Measurements from ENCODE around the gene LRRC3.

Gene LRRC3

GRCh38 chr21:44458971-44459711 is 3.8 kb downstream of the LRRC3 start:
- no peak for DNase-seq (ENCODE audit: low read depth)

DNA sequence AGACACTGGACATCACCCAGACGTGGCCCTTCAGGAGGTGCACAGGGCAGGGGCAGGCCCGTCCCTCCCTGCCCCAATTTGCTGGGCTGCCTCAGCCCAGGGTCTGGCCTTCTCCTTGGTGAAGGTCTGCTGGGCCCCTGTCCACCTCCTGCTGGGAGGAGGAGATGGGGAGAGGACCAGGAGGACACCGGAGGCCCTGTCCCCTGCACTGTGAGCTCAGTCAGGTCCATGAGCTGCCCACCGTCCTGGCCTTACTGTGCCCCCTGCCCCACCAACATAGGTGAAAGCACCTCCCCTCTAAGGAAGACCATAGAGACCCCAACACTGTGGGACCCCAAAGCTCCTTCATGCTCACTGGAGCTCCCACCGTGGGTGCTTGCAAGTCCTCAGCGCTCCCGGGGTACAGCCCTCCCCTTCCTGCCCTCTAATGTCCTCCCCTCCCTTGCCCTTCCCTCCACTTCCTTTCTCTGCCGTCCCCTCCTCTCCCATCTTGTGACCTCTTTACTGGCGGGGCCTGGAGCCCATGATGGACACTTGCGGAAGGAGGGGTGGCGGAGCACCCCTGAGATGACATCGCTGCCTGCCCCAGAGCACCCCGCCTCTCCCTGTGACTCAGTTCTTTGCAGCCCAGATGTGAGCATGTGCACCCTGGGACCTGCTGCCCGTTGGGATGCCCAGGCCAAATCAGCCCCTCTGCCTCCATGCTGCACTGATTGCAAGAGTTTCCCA is 4.6 kb downstream of the LRRC3 start:
- DNase-seq (ENCODE audit: low read depth) = no peak

DNA sequence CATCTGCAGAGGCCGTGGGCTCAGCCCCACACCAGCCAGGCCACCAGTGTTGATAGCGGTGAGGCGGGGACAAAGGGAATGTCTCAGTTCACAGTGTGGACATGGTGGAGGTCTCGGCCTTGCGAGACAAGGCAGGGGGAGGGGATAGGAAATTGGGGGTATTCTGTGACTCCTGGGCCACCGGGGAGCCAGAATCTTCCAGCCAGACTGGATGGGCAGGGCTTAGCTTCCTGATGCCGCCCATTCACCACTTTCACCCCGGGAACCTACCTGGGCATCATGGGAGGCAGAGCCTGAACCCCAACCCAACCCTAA is 5.1 kb downstream of the LRRC3 start:
- no peak for DNase-seq (ENCODE audit: low read depth)

GRCh38 chr21:44461005-44461404 is 5.7 kb downstream of the LRRC3 start:
- DNase-seq (ENCODE audit: low read depth) = no peak

DNA sequence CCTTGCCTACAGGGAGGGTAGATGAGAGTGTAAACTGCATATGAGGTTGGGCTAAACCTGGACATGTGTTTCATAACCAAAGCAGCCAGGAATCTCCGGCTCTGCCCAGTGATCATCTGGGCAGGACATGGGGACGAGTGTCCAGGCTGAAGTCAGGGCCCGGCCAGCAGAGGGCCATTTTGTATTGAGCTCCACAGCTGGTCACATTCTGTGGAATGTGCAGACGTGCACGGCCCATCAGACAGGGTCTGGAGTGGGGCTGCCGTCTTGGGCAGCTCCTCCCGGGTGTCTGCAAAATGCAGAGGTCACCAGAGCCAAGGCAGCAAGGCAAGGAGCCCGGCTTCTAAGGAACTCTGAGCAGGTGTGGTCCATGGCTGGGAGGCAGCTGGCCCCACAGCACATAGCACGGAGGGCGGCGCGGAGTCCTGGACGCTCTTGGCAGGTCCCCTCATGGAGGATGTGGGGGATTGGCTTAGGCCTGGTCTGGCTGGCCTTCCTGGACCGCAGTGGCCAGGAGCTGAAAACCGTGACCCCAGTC is 6.2 kb downstream of the LRRC3 start:
- DNase-seq (ENCODE audit: low read depth) = no peak

DNA sequence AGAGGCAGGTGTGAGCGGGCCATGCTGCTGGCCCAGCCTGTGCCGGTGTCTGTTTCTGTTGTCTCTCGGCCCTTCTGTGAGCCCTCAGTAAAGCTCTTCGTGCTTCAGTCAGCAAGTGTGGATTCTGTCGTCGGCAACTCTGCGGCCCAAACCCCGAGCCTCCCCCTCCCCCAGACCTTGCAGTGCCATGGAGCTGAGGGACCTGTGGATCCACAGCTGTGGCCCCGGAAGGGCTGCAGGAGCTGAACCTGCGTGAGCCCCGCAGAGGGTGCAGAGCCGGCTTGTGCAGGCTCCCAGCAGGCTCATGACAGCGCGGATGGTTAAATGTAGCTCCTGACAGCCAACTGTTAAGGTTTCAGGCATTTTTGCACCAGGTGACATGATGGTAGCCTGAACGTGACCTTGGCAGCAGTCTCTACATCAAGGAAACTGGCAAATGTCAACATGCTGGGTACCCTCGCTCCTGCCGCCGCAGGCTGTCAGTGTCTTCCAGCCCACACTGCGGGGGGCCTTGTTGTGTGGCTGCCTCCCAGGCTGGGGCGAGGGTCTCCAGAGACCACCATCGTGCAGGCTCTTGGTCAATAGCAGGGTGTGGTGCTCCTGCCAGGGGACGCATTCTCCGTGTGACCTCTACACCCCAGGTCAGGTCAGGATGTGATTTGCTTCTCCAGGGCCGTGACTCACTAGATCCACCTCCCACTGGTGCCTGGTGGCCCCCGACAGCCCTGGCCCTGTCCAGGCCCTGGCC is 7.0 kb downstream of the LRRC3 start:
- DNase-seq (ENCODE audit: low read depth) = no peak

DNA sequence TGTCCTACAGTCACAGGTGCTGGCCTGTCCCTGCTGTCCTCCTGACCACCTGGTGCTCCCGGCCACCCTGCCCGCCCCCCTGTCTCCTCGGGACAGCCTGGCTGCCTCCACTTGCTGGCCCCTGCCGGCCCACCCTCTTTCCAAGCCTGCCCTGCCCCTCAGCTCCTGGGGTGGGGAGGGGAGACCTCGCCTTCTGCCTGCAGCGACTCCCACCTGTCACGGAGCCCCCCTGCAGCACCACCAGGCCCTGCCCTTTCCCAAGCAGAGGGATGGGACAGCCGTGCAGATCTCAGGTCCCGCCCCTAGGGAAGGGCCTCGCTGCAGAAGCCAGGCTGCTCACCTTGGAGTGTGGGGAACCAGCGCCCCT is 7.5 kb downstream of the LRRC3 start:
- no peak for DNase-seq (ENCODE audit: low read depth)

DNA sequence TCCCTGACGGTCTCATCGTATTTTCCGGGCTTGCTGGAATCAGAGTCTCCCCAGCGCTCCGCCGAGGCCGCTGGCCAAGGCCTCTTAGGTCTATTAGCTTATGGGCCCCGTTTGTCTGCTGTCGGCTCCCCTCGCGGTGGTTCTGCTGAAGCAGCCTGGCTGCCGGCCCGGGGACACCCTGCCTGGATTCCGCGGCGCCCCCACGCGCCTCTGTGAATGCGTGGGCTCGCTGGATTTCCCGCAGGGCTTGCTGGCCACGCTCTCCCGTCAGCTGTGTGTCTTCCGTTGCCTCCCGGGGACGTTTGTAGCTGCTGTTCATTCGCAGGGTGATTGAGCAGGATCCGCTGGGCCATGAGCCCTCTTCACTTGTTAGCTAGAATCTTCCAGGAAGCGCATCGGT is 8.4 kb downstream of the LRRC3 start:
- DNase-seq (ENCODE audit: low read depth) = no peak

DNA sequence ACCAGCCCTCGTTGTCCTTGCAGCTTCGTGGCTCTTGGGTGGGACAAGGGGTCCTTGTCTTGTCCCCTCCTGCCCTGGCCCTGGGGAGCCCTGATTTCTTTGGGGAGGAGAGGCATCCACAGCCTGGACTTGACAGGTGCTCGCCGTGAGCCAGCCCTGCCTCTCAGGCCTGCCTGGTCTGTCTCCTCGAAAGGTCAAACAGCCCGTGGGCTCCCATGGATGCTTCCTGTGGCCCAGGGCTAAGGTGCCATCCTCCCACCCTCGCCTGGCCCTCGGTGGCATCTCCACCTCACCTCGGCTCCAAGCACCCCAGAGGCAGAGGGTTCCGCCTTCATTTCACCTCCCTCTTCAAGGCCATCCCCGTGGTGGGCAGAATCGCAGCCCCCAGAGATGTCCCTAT is 9.0 kb downstream of the LRRC3 start:
- DNase-seq (ENCODE audit: low read depth) = no peak

GRCh38 chr21:44466351-44466954 is 11.1 kb downstream of the LRRC3 start:
- DNase-seq (ENCODE audit: low read depth) = no peak

- no peak for DNase-seq (ENCODE audit: low read depth)
Observed at GRCh38 chr21:44466996-44467858, 11.9 kb downstream of the LRRC3 start.

DNA sequence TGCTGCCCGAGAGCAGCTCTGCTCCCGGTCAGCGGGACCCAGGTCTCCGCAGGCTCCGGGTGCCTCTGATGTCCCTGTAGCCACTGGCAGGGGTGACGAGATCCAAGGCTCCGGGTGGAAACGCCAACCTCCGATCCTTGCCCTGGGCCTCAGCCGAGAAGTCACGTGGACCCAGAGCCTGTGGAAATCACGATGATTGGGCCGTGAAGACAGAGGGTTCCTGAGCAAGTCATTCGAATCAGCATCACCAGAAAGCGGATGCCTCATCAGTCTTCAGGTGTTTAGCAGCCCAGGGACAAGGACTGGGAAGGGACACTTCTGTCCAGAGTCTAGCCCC is 12.5 kb downstream of the LRRC3 start:
- DNase-seq (ENCODE audit: low read depth) = no peak

DNA sequence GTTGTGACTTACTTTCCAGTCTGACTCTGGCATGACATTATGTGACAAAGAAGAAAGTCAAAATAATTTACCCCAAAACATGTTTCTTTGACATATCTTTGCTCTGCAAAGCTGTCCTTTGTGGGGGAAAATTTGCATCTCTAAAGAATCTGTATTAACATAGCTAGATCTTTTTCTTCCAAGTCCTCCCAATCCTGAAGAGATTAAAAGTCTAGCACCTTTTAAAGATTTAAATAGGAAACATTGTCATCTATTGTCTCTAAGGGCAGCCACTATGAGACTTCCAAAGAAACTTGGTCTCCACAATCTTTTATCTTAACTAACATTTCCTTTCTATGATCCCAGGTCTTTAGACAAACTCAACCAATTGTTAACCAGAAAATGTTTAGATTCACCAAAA is 16.0 kb downstream of the LRRC3 start:
- DNase-seq (ENCODE audit: low read depth) = no peak

GRCh38 chr21:44471996-44472395 is 16.7 kb downstream of the LRRC3 start:
- no peak for DNase-seq (ENCODE audit: low read depth)

- no peak for DNase-seq (ENCODE audit: low read depth)
Observed at GRCh38 chr21:44473915-44474555, 18.7 kb downstream of the LRRC3 start.

DNA sequence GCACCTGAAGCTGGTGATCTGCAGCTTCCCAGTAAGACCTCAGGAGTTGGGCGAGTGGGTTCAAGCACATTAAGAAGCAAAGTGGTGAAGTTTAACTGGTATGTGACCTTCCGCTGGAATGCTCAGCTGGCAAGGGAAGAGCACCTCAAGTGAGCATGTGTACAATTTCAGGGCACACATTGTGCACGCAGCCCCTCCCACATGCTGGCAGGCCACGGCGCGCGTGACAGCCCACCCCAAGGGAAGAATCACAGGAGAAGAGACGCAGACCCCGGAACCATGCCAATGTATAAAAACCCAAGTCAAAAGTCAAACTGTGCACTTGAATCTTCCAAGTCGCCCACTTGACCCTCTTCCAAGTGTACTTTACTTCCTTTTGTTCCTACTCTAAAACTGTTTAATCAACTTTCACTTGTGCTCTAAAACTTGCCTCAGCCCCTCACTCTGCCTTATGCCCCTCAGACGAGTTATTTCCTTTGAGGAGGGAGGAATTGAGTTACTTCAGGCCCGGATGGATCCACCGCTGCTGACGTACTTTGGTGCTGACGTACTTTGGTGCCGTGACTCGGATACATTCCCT is 20.0 kb downstream of the LRRC3 start:
- DNase-seq (ENCODE audit: low read depth) = no peak

GRCh38 chr21:44477131-44477530 is 21.8 kb downstream of the LRRC3 start:
- DNase-seq (ENCODE audit: low read depth) = no peak

DNA sequence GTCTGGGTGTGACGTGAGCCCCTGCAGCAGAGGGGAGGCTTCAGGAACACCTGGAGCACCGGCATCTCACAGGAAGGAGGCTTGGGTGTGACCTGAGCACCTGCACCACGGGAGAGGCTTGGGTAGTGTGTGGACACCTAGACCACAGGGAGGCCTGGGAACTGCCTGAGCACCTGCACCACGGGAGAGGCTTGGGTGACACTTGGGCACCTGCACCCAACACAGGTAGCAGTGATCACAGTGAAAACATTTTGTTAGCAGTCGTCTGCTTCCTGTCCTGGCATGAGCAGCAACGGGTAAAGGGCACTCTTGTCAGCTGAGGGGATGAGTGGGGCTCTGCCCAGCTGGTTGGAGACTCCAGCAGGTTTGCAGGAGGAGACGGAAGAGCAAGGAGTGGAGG is 22.4 kb downstream of the LRRC3 start:
- DNase-seq (ENCODE audit: low read depth) = no peak

DNA sequence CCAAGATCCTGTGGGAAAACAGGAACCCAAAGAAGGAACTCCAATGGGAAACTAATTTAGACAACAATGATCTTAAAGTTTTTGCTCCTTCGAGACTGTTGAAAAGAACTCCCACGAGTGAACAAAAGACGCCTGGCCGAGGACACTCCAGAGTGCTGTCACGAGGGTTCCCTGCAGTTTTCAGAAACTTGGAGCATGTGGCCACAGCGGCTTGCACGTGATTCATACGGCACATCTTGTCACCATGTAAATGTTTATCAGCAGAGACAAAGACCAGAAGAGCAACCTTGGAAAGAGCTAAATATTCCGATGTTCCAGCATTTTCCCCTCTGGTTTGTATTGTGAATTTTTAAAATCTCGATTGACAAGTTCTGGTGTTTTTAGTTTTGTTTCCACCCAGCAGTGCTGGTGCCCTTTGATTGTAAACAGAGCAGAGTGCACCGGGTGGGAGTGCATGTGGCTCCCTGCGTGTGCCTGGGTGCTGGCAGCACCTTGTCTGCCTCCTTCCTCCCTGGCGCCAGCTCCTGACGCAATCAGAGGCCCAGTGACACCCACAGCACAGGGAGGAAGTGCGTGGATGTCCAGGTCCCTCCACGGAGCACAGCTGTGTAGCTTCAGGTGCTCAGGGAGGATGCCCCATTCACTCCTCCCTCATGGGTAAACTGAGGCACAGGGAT is 23.0 kb downstream of the LRRC3 start:
- DNase-seq (ENCODE audit: low read depth) = no peak

DNA sequence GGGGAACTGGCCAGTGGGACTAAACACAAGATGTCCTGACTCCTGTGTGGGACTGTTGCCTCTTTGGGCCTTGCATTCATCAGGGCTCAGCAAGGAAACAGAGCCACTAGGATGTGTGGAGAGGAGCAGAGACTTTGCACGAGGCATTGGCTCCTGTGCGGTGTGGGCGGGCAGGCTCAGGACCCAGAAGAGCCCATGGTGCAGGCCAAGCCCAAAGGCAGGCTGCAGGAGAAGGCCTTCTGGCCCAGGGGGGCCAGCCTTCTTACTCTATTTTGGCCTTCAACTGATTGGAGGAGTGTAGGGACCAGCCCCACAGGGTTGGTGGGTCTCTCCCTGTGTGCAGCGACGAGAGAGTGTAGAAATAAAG is 23.5 kb downstream of the LRRC3 start:
- DNase-seq (ENCODE audit: low read depth) = no peak

Data from HS-5 (cell line).